Uterus (tissue), 2 donors: ENCODE results near the gene VWCE.

ENCODE experiments used
- CTCF ChIP-seq, 4 experiments: fragments of 200-600 bp in 2 of 4; fragments of 450-650 bp in 2 of 4; sonication (generic) in 2 of 4; IDR thresholded peaks; one replicate each; pipeline ENCODE4 v1.5.1; 2016 to 2019; ENCODE audit warnings: antibody characterized with exemption in 4 of 4, mild to moderate bottlenecking in 2 of 4, moderate library complexity in 1 of 4
- POLR2A ChIP-seq, 2 donors: fragments of 450-650 bp; IDR thresholded peaks; one replicate each; pipeline ENCODE4 v1.6.1; 2016; ENCODE audit warnings: antibody characterized with exemption in 2 of 2, mild to moderate bottlenecking in 1 of 2, moderate library complexity in 1 of 2

GRCh38 chr11:61292356-61292755 is 2.8 kb downstream of the VWCE start:
- TF ChIP-seq CTCF (IDR thresholded peaks at IDR 0.05) (no peak), POLR2A (IDR thresholded peaks at IDR 0.05) (no peak)
